HG03108 (cell line): Measurements from ENCODE around the gene PTK6.
"Not testable (repeated sequence)": the region's sequence is repeated elsewhere in the genome, so short reads cannot be mapped to it uniquely, and the experiment has no call there.

Experiments used
- ATAC-seq: cut with Tn5 transposase; IDR thresholded peaks from one replicate; pipeline ENCODE4 v1.9.1; 2021; ENCODE audit warnings: moderate library complexity; ENCODE audit not compliant: unreplicated experiment

The PTK6 gene

DNA sequence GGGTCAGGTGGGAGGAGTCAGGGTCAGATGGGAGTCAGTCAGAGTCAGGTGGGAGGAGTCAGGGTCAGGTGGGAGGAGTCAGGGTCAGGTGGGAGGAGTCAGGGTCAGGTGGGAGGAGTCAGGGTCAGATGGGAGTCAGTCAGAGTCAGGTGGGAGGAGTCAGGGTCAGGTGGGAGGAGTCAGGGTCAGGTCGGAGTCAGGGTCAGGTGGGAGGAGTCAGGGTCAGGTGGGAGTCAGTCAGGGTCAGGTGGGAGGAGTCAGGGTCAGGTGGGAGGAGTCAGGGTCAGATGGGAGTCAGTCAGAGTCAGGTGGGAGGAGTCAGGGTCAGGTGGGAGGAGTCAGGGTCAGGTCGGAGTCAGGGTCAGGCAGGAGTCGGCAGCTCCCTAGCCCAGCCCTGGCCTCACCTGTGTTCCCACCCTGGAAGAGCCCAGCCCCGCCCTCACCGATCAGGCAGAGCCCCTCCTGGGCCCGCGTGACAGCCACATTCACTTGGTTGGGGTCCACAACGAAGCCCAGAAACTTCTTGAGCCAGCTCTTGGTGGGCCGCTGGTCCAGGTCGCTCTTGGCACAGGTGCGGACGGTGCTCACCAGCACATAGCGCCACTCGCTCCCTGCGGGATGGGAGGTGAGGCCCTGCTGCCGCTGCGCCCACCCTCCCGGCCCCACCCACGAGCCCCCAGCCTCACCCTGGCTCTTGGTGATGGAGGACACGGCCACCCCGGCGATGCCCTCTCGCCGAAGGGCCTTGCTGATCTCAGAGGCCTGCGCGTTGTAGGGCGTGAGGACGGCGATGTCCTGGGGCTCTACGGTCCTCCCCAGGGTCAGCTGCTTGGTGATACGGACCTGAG is 22.5 kb upstream of the PTK6 start:
- ATAC-seq: not testable (repeated sequence)

GRCh38 chr20:63558804-63559484 is 21.8 kb upstream of the PTK6 start:
- no peak for ATAC-seq

DNA sequence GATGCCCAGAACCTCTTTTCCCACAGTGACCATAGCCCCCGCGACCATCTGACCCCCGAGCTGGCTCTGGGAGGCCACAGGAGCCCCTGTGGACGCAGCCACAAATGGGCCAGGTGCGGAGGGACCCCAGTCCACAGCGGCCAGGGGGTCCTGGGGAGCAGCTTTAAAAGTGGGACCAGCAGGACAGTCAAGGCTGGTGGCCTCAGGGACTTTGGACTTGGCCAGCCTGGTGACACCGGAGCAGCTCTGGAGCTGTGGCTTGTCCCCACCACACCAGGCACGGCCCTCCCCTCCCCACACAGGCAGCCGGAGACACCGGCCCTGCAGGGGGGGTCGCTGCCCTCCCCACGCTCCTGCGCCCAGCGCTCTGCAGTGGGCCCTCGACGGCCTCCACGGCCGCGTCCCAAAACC is 20.3 kb upstream of the PTK6 start:
- ATAC-seq: no peak

- ATAC-seq: no peak
Measured at GRCh38 chr20:63556873-63557478, 19.8 kb upstream of the PTK6 start.

DNA sequence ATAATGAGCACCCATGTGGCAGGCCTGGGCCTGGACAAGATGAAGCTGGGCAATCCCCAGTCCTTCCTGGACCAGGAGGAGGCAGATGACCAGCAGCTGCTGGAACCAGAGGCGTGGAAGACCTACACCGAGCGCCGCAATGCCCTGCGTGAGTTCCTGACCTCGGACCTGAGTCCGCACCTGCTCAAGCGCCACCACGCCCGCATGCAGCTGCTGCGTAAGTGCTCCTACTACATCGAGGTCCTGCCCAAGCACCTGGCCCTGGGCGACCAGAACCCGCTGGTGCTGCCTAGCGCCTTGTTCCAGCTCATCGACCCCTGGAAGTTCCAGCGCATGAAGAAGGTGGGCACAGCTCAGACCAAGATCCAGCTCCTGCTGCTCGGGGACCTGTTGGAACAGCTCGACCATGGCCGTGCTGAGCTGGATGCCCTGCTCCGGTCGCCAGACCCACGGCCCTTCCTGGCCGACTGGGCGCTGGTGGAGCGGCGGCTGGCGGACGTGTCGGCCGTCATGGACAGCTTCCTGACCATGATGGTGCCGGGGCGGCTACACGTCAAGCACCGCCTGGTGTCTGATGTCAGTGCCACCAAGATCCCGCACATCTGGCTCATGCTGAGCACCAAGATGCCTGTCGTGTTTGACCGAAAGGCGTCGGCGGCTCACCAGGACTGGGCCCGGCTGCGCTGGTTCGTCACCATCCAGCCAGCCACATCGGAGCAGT is 18.6 kb upstream of the PTK6 start:
- ATAC-seq: no peak

- no peak for ATAC-seq
Measured at GRCh38 chr20:63554361-63555278, 17.4 kb upstream of the PTK6 start.

DNA sequence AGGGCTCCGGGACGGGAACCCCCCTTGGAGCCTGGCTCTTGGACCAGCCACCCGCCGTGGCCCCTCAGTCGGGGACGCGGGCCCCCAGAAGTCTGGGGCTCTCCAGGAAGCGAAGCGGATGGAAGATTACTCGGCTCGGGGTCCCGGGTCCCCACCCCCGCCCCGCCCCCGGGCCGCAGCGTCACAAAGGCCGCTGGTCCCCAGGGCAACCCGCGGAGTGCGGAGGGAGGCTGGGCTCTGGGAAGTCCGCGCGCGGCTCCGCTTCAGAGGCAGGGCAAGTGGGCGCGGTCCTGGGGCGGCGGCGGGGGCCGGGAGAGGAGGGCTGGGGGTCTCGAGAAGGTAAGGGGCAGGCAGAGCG is 16.7 kb upstream of the PTK6 start, which contains the start of gene FNDC11:
FNDC11 (plus strand) TSS at position 227 of the 358 bp plus-strand sequence. CDS start 1,505 bp downstream, outside the sequence.
- ATAC-seq: peak; percentile 18

- ATAC-seq: peak; percentile 27
Measured at GRCh38 chr20:63553251-63553932, 16.2 kb upstream of the PTK6 start.

GRCh38 chr20:63552481-63553249 is 15.5 kb upstream of the PTK6 start:
- ATAC-seq: peak; percentile 36

GRCh38 chr20:63551068-63551467 is 13.9 kb upstream of the PTK6 start:
- ATAC-seq: no peak

DNA sequence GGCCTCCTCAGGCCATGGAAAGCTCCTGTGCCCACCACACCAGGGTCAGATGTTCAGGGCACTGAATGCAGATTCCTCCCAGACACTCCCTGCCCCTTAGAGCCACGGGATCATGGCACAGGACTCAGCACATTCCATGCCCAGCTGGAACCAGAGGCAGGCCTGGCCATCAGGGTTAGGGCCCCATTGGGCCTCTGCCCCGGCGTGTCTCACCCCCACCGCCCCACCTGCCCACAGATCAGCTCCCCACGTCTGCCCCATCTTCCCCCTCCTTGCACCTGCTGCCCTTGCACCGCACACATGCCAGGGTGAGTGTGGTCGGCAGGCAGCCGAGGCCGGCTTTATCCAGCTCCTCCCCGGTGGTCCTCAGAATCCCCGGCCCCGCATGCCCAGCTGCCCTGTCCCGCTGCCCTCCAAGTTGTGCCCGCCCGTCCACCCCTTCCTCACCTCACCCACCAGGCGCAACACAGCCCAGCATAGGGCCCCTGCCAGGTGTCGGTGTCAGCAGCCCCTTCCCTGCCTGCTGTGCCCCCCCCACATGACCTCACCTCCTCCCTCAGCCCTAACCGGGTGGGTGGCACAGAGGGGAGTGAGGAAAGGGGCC is 12.6 kb upstream of the PTK6 start:
- ATAC-seq: no peak

DNA sequence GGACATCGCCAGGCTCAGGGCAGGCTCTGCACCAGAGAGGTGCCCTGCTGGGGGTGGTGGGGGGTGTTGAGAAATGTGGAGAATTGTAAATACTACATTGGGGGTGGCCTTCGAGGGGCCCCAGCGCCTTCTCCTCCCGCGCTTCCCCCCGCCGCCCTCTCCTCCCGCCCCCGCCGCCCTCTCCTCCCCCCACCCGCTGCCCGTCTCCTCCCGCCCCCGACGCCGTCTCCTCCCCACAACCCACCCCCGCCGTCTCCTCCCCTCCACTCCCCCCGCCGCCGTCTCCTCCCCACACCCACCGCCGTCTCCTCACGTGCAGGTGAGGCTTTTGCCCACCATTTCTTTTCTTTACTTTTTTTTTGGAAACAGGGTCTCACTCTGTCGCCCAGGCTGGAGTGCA is 11.8 kb upstream of the PTK6 start:
- no peak for ATAC-seq

- ATAC-seq: no peak
Measured at GRCh38 chr20:63548542-63548941, 11.4 kb upstream of the PTK6 start.

- no peak for ATAC-seq
Measured at GRCh38 chr20:63547725-63548480, 10.7 kb upstream of the PTK6 start, which contains the start of gene SRMS. TSS of gene SRMS (minus strand) at chr20:63547749. CDS start at chr20:63547463, 286 bp downstream.

DNA sequence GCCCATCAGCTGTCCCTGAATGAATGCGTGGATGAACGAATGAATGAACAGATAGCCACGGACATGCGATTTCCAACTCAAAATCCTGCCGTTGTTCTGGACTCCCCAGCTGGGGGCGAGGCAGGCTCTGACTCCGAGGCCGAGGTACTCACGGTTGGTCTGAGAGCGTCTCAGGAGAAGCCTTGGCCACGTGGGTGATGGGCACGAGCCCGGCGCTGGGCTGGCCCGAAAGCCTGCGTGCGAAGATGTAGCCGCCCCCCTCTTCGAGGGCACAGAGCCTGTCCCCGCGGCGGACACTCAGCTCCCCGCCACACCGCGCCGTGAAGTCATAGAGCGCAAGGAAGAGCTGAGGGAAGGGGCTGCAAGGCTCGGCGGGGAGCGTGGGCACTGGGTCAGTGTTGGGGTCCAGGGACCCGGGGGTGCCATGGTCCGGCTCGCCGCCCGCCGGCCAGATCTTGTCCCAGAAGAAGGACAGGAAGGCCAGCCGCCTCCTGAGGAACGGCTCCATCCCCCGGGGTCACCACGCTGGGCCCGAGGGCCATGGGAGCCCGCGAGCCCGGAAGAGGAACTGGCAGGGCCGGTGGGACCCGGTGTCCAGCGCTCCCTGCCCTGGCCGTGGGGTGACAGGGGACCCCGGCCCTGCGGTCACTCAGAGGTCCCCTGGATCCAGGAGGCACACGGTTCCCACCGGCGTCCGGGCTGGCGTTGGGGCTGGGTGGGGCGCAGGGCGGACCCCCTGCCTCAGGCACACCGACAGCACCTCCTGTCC is 10.0 kb upstream of the PTK6 start:
- ATAC-seq: no peak

GRCh38 chr20:63546256-63546955 is 9.2 kb upstream of the PTK6 start:
- ATAC-seq: no peak
